Measurements from ENCODE around the gene MDFIC.

MDFIC gene

GRCh38 chr7:115034515-115034914 lies 112.6 kb downstream of the MDFIC start:
- DNase-seq: no peak

GRCh38 chr7:115037128-115037802 lies 115.4 kb downstream of the MDFIC start:
- DNase-seq: no peak

- no peak for DNase-seq
Observed at GRCh38 chr7:115038158-115038557, 116.3 kb downstream of the MDFIC start.

GRCh38 chr7:115040057-115040456 lies 118.2 kb downstream of the MDFIC start:
- DNase-seq: no peak

GRCh38 chr7:115040495-115040894 lies 118.6 kb downstream of the MDFIC start:
- DNase-seq: no peak

GRCh38 chr7:115042596-115042995 lies 120.7 kb downstream of the MDFIC start:
- no peak for DNase-seq

GRCh38 chr7:115043605-115044004 lies 121.7 kb downstream of the MDFIC start:
- no peak for DNase-seq

GRCh38 chr7:115044224-115044623 lies 122.3 kb downstream of the MDFIC start:
- DNase-seq: no peak

GRCh38 chr7:115047958-115048720 lies 126.2 kb downstream of the MDFIC start:
- no peak for DNase-seq

- no peak for DNase-seq
Observed at GRCh38 chr7:115052706-115053105, 130.8 kb downstream of the MDFIC start.

- no peak for DNase-seq
Observed at GRCh38 chr7:115054478-115055065, 132.7 kb downstream of the MDFIC start.

GRCh38 chr7:115056019-115056418 lies 134.1 kb downstream of the MDFIC start:
- DNase-seq: no peak

GRCh38 chr7:115058726-115059125 lies 136.8 kb downstream of the MDFIC start:
- peak in 10 of 58 donors; percentile 0 to 27 (median 4) for DNase-seq

- no peak for DNase-seq
Observed at GRCh38 chr7:115059321-115059720, 137.4 kb downstream of the MDFIC start.

GRCh38 chr7:115060095-115060870 lies 138.4 kb downstream of the MDFIC start:
- no peak for DNase-seq

- no peak for DNase-seq
Observed at GRCh38 chr7:115066050-115066449, 144.2 kb downstream of the MDFIC start.

- DNase-seq: no peak
Observed at GRCh38 chr7:115066634-115067033, 144.7 kb downstream of the MDFIC start.

GRCh38 chr7:115068220-115068619 lies 146.3 kb downstream of the MDFIC start:
- DNase-seq: no peak
